Natural killer cell (primary cell): Measurements from ENCODE around the gene SH3PXD2B. TPM values are rescaled to one million over a fixed set of nuclear protein-coding genes. Genes with fewer than 3 reads are reported as not detected.

Source experiments
- ATAC-seq, 3 donors: fragments of 150-1000 bp in 2 of 3; fragments of 200-7000 bp in 1 of 3; cut with Tn5 transposase; 1 replicate in 1 of 3; 2 replicates in 2 of 3; pipeline ENCODE4 v1.10.0; 2021; ENCODE audit warnings: mild to moderate bottlenecking in 2 of 3, moderate library complexity in 2 of 3
- DNase-seq, 2 donors: peaks; one replicate each; pipeline versions ENCODE4 v3.0.0 to v3.0.0-alpha.2; 2013 to 2021; ENCODE audit warnings: mixed read lengths in 1 of 2
- H3K27ac ChIP-seq: one replicate; pipeline ENCODE4 v1.5.1; 2013; ENCODE audit warnings: mild to moderate bottlenecking, low read length
- H3K27me3 ChIP-seq: one replicate; pipeline ENCODE4 v1.6.1; 2013; ENCODE audit warnings: low read length; ENCODE audit not compliant: control insufficient read depth, insufficient read depth
- H3K36me3 ChIP-seq: one replicate; pipeline ENCODE4 v1.6.1; 2013; ENCODE audit warnings: low read length; ENCODE audit not compliant: control insufficient read depth, insufficient read depth
- H3K4me1 ChIP-seq: one replicate; pipeline ENCODE4 v1.6.1; 2013; ENCODE audit warnings: low read length; ENCODE audit not compliant: control insufficient read depth, insufficient read depth
- H3K4me3 ChIP-seq: one replicate; pipeline ENCODE4 v1.5.1; 2013; ENCODE audit warnings: low read length
- H3K9me3 ChIP-seq: one replicate; pipeline ENCODE4 v1.6.1; 2013; ENCODE audit warnings: low read length; ENCODE audit not compliant: control insufficient read depth, insufficient read depth
- H3K27ac Mint-ChIP-seq, 2 donors: one replicate each; pipeline ENCODE4 v1.8.0; 2022; ENCODE audit warnings: mild to moderate bottlenecking in 2 of 2, mixed read lengths in 2 of 2, moderate library complexity in 1 of 2
- H3K27me3 Mint-ChIP-seq, 2 donors: one replicate each; pipeline ENCODE4 v1.8.0; 2022; ENCODE audit warnings: low read depth in 2 of 2, mixed read lengths in 2 of 2
- H3K36me3 Mint-ChIP-seq: one replicate; pipeline ENCODE4 v1.8.0; 2022; ENCODE audit warnings: mixed read lengths
- H3K4me1 Mint-ChIP-seq, 2 donors: one replicate each; pipeline ENCODE4 v1.8.0; 2022; ENCODE audit warnings: mixed read lengths in 2 of 2
- H3K4me3 Mint-ChIP-seq: one replicate; pipeline ENCODE4 v1.8.0; 2022; ENCODE audit warnings: mild to moderate bottlenecking, moderate library complexity, mixed read lengths
- H3K9me3 Mint-ChIP-seq, 2 donors: one replicate each; pipeline ENCODE4 v1.8.0; 2022; ENCODE audit warnings: mixed read lengths in 2 of 2
- CTCF ChIP-seq: fragments of 200-600 bp; IDR thresholded peaks from one replicate; pipeline ENCODE4 v1.8.0; 2022; ENCODE audit warnings: antibody characterized with exemption
- WGBS: methylation state at CpG from one replicate; pipeline ENCODE4 v1.1.7; 2013; ENCODE audit warnings: missing lambda C conversion rate; ENCODE audit not compliant: insufficient coverage; 5-methylcytosine and 5-hydroxymethylcytosine counted together
- intact Hi-C: fragments of 100-400 bp; cut with micrococcal nuclease; formaldehyde crosslinking; loops from one replicate; pipeline ENCODE4 v1.14.2; 2022
- total RNA-seq, 4 donors: library from RNA; stranded (reverse); fragments of 120-200 nt in 1 of 4; gene quantifications; one replicate each; pipeline versions ENCODE4 v1.2.3 to v1.2.4, GENCODE V29; 2013 to 2022

Gene SH3PXD2B
- total RNA-seq, 3 donors from 2014 or later (not counting 1 experiment from before 2014, with no cell fraction given), result 0.25 to 0.35 TPM; not detected in 1

- H3K9me3 Mint-ChIP-seq, result peaks cover 0 to 6% of the 10 kb centered on the region in 2 donors
Observed at GRCh38 chr5:172396220-172396619, 58.1 kb downstream of the SH3PXD2B start.

GRCh38 chr5:172395483-172395882 is 58.8 kb downstream of the SH3PXD2B start:
- WGBS, result 78% methylated on average over 4 of the region's 5 CpGs
- Histone ChIP-seq H3K27me3 (no peaks in the 10 kb centered on the region), H3K4me3 (no peak overlapping the region), H3K4me1 (no peaks in the 10 kb centered on the region), H3K9me3 (peaks cover 8% of the 10 kb centered on the region), H3K36me3 (no peaks in the 10 kb centered on the region), H3K27ac (no peak overlapping the region)
- Mint-ChIP-seq H3K4me3 (no peak overlapping the region), H3K9me3 (peaks cover 0 to 6% of the 10 kb centered on the region in 2 donors), H3K27ac (no peak overlapping the region), H3K36me3 (peaks cover 6% of the 10 kb centered on the region), H3K4me1 (peaks cover 0 to 7% of the 10 kb centered on the region in 2 donors), H3K27me3 (peaks cover 9 to 47% of the 10 kb centered on the region in 2 donors)
- TF ChIP-seq CTCF, result no peak
- ATAC-seq (peak in 1 of 3 donors; percentile 63), DNase-seq (no peak)
- intact Hi-C loops, result no loop called here

More at GRCh38 chr5:172396220-172396619, 58.1 kb downstream of the SH3PXD2B start:
- Histone ChIP-seq H3K27ac (no peak overlapping the region), H3K27me3 (no peaks in the 10 kb centered on the region), H3K36me3 (no peaks in the 10 kb centered on the region), H3K9me3 (peaks cover 8% of the 10 kb centered on the region), H3K4me1 (no peaks in the 10 kb centered on the region), H3K4me3 (no peak overlapping the region)
- intact Hi-C loops, result no loop called here
- Mint-ChIP-seq H3K4me1 (peaks cover 0 to 7% of the 10 kb centered on the region in 2 donors), H3K4me3 (no peak overlapping the region), H3K27me3 (peaks cover 6 to 45% of the 10 kb centered on the region in 2 donors), H3K36me3 (peaks cover 6% of the 10 kb centered on the region), H3K27ac (no peak overlapping the region)
- ATAC-seq (no peak), DNase-seq (no peak)
- TF ChIP-seq CTCF, result no peak
- WGBS, result 85% methylated on average over 3 of the region's 3 CpGs

GRCh38 chr5:172389578-172390112 is 64.7 kb downstream of the SH3PXD2B start:
- Mint-ChIP-seq H3K4me3 (no peak overlapping the region), H3K36me3 (no peaks in the 10 kb centered on the region), H3K27me3 (peaks cover 6 to 21% of the 10 kb centered on the region in 2 donors), H3K27ac (no peak overlapping the region), H3K9me3 (no peaks in the 10 kb centered on the region), H3K4me1 (no peaks in the 10 kb centered on the region)
- no peak for ATAC-seq
- WGBS, result 60% methylated on average over 2 of the region's 2 CpGs
- Histone ChIP-seq H3K4me3 (no peak overlapping the region), H3K27me3 (no peaks in the 10 kb centered on the region), H3K9me3 (no peaks in the 10 kb centered on the region), H3K27ac (no peak overlapping the region), H3K36me3 (no peaks in the 10 kb centered on the region), H3K4me1 (no peaks in the 10 kb centered on the region)
- intact Hi-C loops, result no loop called here
- no peak for DNase-seq
- no peak for TF ChIP-seq CTCF

GRCh38 chr5:172388246-172388733 is 66.0 kb downstream of the SH3PXD2B start:
- ATAC-seq (no peak), DNase-seq (no peak)
- H3K4me3 Mint-ChIP-seq, result no peak overlapping the region
- 87% methylated on average over 2 of the region's 2 CpGs for WGBS
- Histone ChIP-seq H3K27ac (no peak overlapping the region), H3K36me3 (no peaks in the 10 kb centered on the region), H3K4me1 (no peaks in the 10 kb centered on the region), H3K9me3 (no peaks in the 10 kb centered on the region), H3K27me3 (no peaks in the 10 kb centered on the region), H3K4me3 (no peak overlapping the region)
- no peak overlapping the region for H3K27ac Mint-ChIP-seq
- intact Hi-C loops, result no loop called here
- H3K4me1 Mint-ChIP-seq, result no peaks in the 10 kb centered on the region
- H3K27me3 Mint-ChIP-seq, result peaks cover 3 to 16% of the 10 kb centered on the region in 2 donors
- TF ChIP-seq CTCF, result no peak
- H3K9me3 Mint-ChIP-seq, result no peaks in the 10 kb centered on the region
- H3K36me3 Mint-ChIP-seq, result no peaks in the 10 kb centered on the region
